Endothelial cell (in vitro differentiated cells): ENCODE results near the gene IVL. TPM values are rescaled to one million over a fixed set of nuclear protein-coding genes. Genes with fewer than 3 reads are reported as not detected.
A peak's percentile ranks its signal among the peaks of the same experiment; 100 is the strongest.

ENCODE experiments used
- DNase-seq: peaks from one replicate; pipeline ENCODE4 v3.0.0; 2021; ENCODE audit warnings: low spot score
- H3K27ac Mint-ChIP-seq: one replicate; pipeline ENCODE4 v1.8.0; 2021; ENCODE audit warnings: mixed read lengths, inconsistent platforms; ENCODE audit not compliant: unreplicated experiment
- H3K27me3 Mint-ChIP-seq: one replicate; pipeline ENCODE4 v1.8.0; 2021; ENCODE audit warnings: mild to moderate bottlenecking, moderate library complexity, mixed read lengths, inconsistent platforms; ENCODE audit not compliant: unreplicated experiment
- H3K36me3 Mint-ChIP-seq: one replicate; pipeline ENCODE4 v1.8.0; 2021; ENCODE audit warnings: mild to moderate bottlenecking, low read depth, mixed read lengths, inconsistent platforms; ENCODE audit not compliant: unreplicated experiment
- H3K4me1 Mint-ChIP-seq: one replicate; pipeline ENCODE4 v1.8.0; 2021; ENCODE audit warnings: mild to moderate bottlenecking, mixed read lengths, inconsistent platforms; ENCODE audit not compliant: unreplicated experiment
- H3K4me3 Mint-ChIP-seq: one replicate; pipeline ENCODE4 v1.8.0; 2021; ENCODE audit warnings: mild to moderate bottlenecking, mixed read lengths, inconsistent platforms; ENCODE audit not compliant: unreplicated experiment
- H3K9me3 Mint-ChIP-seq: one replicate; pipeline ENCODE4 v1.8.0; 2021; ENCODE audit warnings: mixed read lengths, inconsistent platforms; ENCODE audit not compliant: unreplicated experiment
- total RNA-seq: library from RNA; stranded (reverse); fragmentation: NEBNext Ultra II Directional; extraction: Animal tissue kit (Norgen Biotek cat#: 25700); gene quantifications from one replicate; pipeline ENCODE4 v1.2.1, GENCODE V29; 2021; ENCODE audit not compliant: unreplicated experiment
- TF ChIP-seq, protein P1 (sequence below): fragments of 200-600 bp; sonication (generic); IDR thresholded peaks from one replicate; pipeline ENCODE4 v1.5.0; 2021; ENCODE audit warnings: antibody characterized with exemption; ENCODE audit not compliant: unreplicated experiment

The IVL gene
- total RNA-seq, 1 donor from 2014 or later, result not detected

DNA sequence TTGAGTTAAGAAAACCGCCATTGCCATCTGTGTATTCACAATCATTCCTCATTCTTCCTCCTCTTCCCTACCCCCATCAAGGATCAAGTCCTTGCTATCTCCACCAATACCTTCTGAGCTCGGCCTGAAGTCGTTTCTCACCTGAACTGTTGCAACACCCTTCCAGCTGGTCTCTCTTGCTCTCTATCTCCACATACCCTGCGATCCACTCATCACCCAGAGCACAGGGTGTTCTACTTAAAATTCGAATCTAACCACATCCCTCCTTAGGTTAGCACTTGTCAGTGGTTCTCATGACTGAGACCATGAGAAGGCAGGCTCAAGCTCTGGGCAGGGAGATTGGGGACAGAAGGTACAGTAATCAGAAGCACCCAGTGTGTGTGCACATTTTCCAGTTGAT, 4.6 kb downstream of the IVL start:
- Mint-ChIP-seq H3K4me1 (no peaks in the 10 kb centered on the region), H3K27me3 (peaks cover 8% of the 10 kb centered on the region), H3K9me3 (no peaks in the 10 kb centered on the region), H3K4me3 (no peak overlapping the region), H3K27ac (no peak overlapping the region), H3K36me3 (peaks cover 3% of the 10 kb centered on the region)
- TF ChIP-seq, protein P1, sequence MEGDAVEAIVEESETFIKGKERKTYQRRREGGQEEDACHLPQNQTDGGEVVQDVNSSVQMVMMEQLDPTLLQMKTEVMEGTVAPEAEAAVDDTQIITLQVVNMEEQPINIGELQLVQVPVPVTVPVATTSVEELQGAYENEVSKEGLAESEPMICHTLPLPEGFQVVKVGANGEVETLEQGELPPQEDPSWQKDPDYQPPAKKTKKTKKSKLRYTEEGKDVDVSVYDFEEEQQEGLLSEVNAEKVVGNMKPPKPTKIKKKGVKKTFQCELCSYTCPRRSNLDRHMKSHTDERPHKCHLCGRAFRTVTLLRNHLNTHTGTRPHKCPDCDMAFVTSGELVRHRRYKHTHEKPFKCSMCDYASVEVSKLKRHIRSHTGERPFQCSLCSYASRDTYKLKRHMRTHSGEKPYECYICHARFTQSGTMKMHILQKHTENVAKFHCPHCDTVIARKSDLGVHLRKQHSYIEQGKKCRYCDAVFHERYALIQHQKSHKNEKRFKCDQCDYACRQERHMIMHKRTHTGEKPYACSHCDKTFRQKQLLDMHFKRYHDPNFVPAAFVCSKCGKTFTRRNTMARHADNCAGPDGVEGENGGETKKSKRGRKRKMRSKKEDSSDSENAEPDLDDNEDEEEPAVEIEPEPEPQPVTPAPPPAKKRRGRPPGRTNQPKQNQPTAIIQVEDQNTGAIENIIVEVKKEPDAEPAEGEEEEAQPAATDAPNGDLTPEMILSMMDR, result no peak
- DNase-seq, result no peak

DNA sequence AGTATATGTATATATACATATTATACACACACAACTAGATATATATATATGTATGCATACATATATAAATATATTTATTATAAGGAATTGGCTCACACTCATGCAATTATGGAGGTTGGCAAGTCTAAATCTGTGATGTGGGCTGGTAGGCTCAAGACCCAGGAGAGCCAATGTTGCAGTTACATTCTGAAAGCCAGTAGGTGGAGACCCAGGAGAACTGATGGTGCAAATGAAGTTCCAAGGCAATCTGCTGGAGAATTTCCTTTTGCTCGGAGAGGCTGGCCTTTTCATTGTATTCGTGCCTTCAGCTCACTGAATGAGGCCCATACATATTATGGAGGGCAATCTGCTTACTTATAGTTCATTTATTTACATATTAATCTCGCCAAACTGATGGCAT, 9.4 kb downstream of the IVL start:
- H3K36me3 Mint-ChIP-seq, result no peaks in the 10 kb centered on the region
- H3K9me3 Mint-ChIP-seq, result no peaks in the 10 kb centered on the region
- H3K27ac Mint-ChIP-seq, result no peak overlapping the region
- H3K4me1 Mint-ChIP-seq, result no peaks in the 10 kb centered on the region
- H3K4me3 Mint-ChIP-seq, result no peak overlapping the region
- no peaks in the 10 kb centered on the region for H3K27me3 Mint-ChIP-seq
- TF ChIP-seq, protein P1, result no peak
- peak; percentile 44 for DNase-seq

DNA sequence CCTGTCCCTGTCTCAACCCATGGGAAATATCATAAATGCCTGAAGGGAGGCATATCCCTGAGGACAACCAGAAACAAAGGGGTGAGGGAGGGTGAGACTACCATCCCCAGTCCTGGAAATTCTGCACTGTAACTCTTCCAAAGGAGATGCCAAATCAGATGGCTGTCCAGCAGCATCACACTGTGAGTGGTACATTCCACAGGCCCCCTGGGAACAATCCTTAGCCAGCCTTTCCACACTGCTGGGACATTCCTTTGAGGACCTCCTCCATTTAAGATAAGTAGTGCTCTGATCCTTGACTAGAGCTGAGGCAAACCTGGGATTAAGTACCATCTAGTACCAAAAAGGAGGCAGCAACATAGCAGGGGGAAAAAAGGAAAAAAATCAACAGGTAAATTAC, 10.7 kb downstream of the IVL start:
- Mint-ChIP-seq H3K36me3 (no peaks in the 10 kb centered on the region), H3K4me1 (no peaks in the 10 kb centered on the region), H3K27ac (no peak overlapping the region), H3K9me3 (no peaks in the 10 kb centered on the region), H3K4me3 (no peak overlapping the region), H3K27me3 (no peaks in the 10 kb centered on the region)
- DNase-seq, result no peak
- TF ChIP-seq, protein P1, result no peak

DNA sequence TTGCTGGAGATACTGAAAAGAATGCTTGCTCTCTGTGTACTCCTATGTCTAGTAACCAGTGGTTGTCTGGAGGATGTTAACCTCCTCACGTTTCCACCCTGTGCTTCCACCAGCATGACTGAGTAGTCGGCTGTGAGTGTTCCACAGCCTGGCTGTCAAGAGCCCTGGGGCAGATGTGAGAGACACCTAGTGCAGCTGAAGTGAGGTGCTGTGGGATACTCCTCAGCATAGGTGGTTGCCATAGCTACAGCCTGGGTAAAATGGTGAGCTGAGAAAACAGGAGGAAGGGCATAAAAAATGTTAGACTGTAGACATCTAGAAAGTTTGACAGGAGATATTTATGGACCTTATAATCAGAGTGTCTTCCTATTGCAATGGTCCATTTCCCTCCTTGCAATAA, 15.8 kb downstream of the IVL start:
- DNase-seq, result no peak
- Mint-ChIP-seq H3K27me3 (no peaks in the 10 kb centered on the region), H3K36me3 (peaks cover 4% of the 10 kb centered on the region), H3K4me1 (no peaks in the 10 kb centered on the region), H3K27ac (no peak overlapping the region), H3K4me3 (no peak overlapping the region), H3K9me3 (no peaks in the 10 kb centered on the region)
- TF ChIP-seq, protein P1, result no peak

DNA sequence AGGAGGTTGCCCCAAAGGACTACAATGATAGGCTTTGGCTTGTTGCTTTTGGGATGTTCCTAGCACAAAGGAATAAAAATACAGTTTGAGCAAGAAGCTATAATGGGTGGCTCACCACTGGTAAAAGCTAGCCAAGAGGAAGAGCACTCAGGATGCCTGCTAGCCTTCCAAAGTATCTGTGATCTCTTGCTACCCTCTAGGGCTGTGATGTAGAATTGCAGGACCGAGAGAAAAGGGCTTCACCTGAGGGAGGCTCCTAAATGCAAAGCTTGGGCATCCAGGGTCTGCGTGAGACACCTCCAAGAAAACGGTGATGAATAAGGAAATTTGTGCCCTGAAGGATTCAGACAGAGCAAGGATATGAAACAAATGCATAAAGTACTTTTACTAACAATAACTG, 17.7 kb downstream of the IVL start:
- H3K4me3 Mint-ChIP-seq, result no peak overlapping the region
- TF ChIP-seq, protein P1, result no peak
- no peaks in the 10 kb centered on the region for H3K9me3 Mint-ChIP-seq
- no peak overlapping the region for H3K27ac Mint-ChIP-seq
- no peak for DNase-seq
- H3K27me3 Mint-ChIP-seq, result no peaks in the 10 kb centered on the region
- no peaks in the 10 kb centered on the region for H3K4me1 Mint-ChIP-seq
- peaks cover 4% of the 10 kb centered on the region for H3K36me3 Mint-ChIP-seq
